Measurements from ENCODE around the gene TOP2B.

TOP2B gene

DNA sequence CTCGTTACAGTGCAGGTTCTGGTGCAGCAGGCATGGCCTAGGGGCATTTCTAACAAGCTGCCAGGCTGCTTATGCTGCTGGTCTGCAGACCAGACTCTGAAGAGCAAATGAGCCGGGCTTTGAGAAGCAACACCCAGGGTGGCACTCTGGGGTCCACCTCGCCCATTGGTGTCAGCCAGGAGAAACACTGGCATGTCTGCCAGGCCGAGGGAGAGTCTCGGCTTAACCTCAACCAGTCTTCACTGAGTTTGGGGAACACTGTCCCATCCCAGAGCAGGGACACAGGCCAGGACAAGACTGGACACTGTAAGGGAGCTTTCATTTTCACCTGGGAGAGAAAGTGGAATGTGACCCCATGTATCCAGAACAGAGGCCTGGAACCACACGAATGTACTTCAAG lies 93.4 kb downstream of the TOP2B start:
- Histone ChIP-seq H2AFZ (ENCODE audit: low read length) (no peak overlapping the region), H3K27me3 (ENCODE audit: control insufficient read depth in 3 of 3, insufficient read depth in 3 of 3, low read depth in 1 of 3, low read length in 3 of 3) (no peaks in the 10 kb centered on the region), H3K4me3 (ENCODE audit: low read length in 2 of 2) (peak overlapping the region in 1 of 2 donors; percentile 35), H3K4me1 (ENCODE audit: control insufficient read depth in 2 of 2, insufficient read depth in 1 of 2, low read depth in 1 of 2, low read length in 2 of 2) (peaks cover 2 to 16% of the 10 kb centered on the region in 2 donors), H3K27ac (replicated peaks; ENCODE audit: low read length) (no peak overlapping the region), H3K23ac (ENCODE audit: low read depth, low read length, poor library complexity) (no peak overlapping the region), H3K14ac (ENCODE audit: low read length) (no peak overlapping the region), H4K8ac (ENCODE audit: low read depth, low read length) (no peak overlapping the region), H3K4me2 (ENCODE audit: insufficient read depth, low read length, poor library complexity, severe bottlenecking) (no peak overlapping the region), H3K79me1 (ENCODE audit: low read depth, low read length) (no peaks in the 10 kb centered on the region), H2AK5ac (ENCODE audit: low read depth, low read length) (no peak overlapping the region), H3K9me3 (replicated peaks in 1 of 2; ENCODE audit: control insufficient read depth in 2 of 2, insufficient read depth in 1 of 2, low read depth in 1 of 2, low read length in 2 of 2) (no peaks in the 10 kb centered on the region), H2BK15ac (ENCODE audit: low read length) (no peak overlapping the region), H3K36me3 (replicated peaks in 1 of 2; ENCODE audit: control insufficient read depth in 2 of 2, insufficient read depth in 2 of 2, low read length in 2 of 2) (no peaks in the 10 kb centered on the region), H2BK120ac (ENCODE audit: low read depth, low read length) (no peak overlapping the region), H4K91ac (ENCODE audit: low read depth, low read length, poor library complexity) (no peak overlapping the region), H3K9ac (ENCODE audit: low read depth, low read length, poor library complexity) (no peak overlapping the region), H2BK5ac (ENCODE audit: low read length) (no peak overlapping the region), H3K4ac (ENCODE audit: low read length) (no peak overlapping the region), H2BK12ac (ENCODE audit: low read length) (no peak overlapping the region), H3K18ac (ENCODE audit: low read length) (peak overlapping the region; percentile 13)
- no CpG with 5 or more reads among the region's 6 CpGs for WGBS, 2 donors (ENCODE audit: extremely low coverage in 2 of 2, insufficient read length in 2 of 2, insufficient replicate concordance in 1 of 2)
- DNase-seq (ENCODE audit: low spot score): no peak

- Histone ChIP-seq H3K27ac (replicated peaks; ENCODE audit: low read length) (no peak overlapping the region), H3K4me3 (ENCODE audit: low read length in 2 of 2) (no peak overlapping the region), H3K27me3 (ENCODE audit: control insufficient read depth in 3 of 3, insufficient read depth in 3 of 3, low read depth in 1 of 3, low read length in 3 of 3) (no peaks in the 10 kb centered on the region), H2BK15ac (ENCODE audit: low read length) (no peak overlapping the region), H2BK5ac (ENCODE audit: low read length) (no peak overlapping the region), H3K9me3 (replicated peaks in 1 of 2; ENCODE audit: control insufficient read depth in 2 of 2, insufficient read depth in 1 of 2, low read depth in 1 of 2, low read length in 2 of 2) (no peaks in the 10 kb centered on the region), H3K23ac (ENCODE audit: low read depth, low read length, poor library complexity) (no peak overlapping the region), H3K9ac (ENCODE audit: low read depth, low read length, poor library complexity) (no peak overlapping the region), H3K36me3 (replicated peaks in 1 of 2; ENCODE audit: control insufficient read depth in 2 of 2, insufficient read depth in 2 of 2, low read length in 2 of 2) (no peaks in the 10 kb centered on the region), H2AK5ac (ENCODE audit: low read depth, low read length) (no peak overlapping the region), H2BK12ac (ENCODE audit: low read length) (no peak overlapping the region), H3K4me2 (ENCODE audit: insufficient read depth, low read length, poor library complexity, severe bottlenecking) (no peak overlapping the region), H3K18ac (ENCODE audit: low read length) (peak overlapping the region; percentile 15), H3K79me1 (ENCODE audit: low read depth, low read length) (no peaks in the 10 kb centered on the region), H4K91ac (ENCODE audit: low read depth, low read length, poor library complexity) (no peak overlapping the region), H2AFZ (ENCODE audit: low read length) (no peak overlapping the region), H4K8ac (ENCODE audit: low read depth, low read length) (no peak overlapping the region), H3K4ac (ENCODE audit: low read length) (no peak overlapping the region), H2BK120ac (ENCODE audit: low read depth, low read length) (no peak overlapping the region), H3K4me1 (ENCODE audit: control insufficient read depth in 2 of 2, insufficient read depth in 1 of 2, low read depth in 1 of 2, low read length in 2 of 2) (peaks cover under 1 to 14% of the 10 kb centered on the region in 2 donors), H3K14ac (ENCODE audit: low read length) (no peak overlapping the region)
- no peak for DNase-seq (ENCODE audit: low spot score)
- no CpG with 5 or more reads among the region's 10 CpGs for WGBS, 2 donors (ENCODE audit: extremely low coverage in 2 of 2, insufficient read length in 2 of 2, insufficient replicate concordance in 1 of 2)
These were observed 96.1 kb downstream of the TOP2B start for GRCh38 chr3:25568525-25569078.

DNA sequence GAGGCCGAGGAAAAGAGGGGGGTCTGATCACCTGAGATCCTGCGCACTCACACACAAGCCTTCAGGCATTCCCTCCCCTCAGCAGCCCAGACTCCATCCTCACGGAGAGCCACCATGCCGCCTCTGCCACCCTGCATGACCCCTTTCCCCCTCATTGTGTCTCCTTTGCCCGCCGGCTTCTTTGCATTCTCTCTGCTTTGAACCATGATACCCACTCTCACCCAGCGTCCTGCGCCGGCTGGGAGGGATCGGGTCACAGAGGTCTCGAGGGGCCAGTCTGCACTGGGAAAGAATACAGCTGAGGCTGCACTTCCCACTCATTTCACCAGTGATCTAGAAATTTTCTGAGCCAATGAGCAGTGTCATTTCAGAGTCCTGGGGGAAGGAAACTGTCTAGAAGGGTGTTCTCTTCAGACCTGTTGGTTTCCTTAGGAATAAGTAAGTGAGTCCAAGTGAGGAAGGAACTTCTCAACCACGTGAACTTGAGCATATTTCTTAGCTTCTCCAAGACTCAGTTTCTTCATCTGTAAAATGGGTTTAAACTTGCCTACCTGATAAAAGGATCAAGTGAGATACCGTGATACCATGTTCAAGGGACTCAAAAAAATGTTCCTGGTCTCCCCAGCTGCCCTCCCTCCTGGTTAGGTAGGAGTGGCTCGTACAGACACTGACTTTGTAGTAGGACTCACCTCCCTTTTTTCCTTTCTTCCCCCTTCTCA lies 96.7 kb downstream of the TOP2B start:
- H3K9ac ChIP-seq (ENCODE audit: low read depth, low read length, poor library complexity): no peak overlapping the region
- no peak overlapping the region for H4K91ac ChIP-seq (ENCODE audit: low read depth, low read length, poor library complexity)
- H3K4me3 ChIP-seq (ENCODE audit: low read length in 2 of 2): no peak overlapping the region
- H4K8ac ChIP-seq (ENCODE audit: low read depth, low read length): no peak overlapping the region
- H3K4me2 ChIP-seq (ENCODE audit: insufficient read depth, low read length, poor library complexity, severe bottlenecking): no peak overlapping the region
- no peaks in the 10 kb centered on the region for H3K36me3 ChIP-seq (replicated peaks in 1 of 2; ENCODE audit: control insufficient read depth in 2 of 2, insufficient read depth in 2 of 2, low read length in 2 of 2)
- H3K79me1 ChIP-seq (ENCODE audit: low read depth, low read length): no peaks in the 10 kb centered on the region
- no peak overlapping the region for H3K23ac ChIP-seq (ENCODE audit: low read depth, low read length, poor library complexity)
- H3K14ac ChIP-seq (ENCODE audit: low read length): no peak overlapping the region
- no peak overlapping the region for H2BK120ac ChIP-seq (ENCODE audit: low read depth, low read length)
- no peaks in the 10 kb centered on the region for H3K9me3 ChIP-seq (replicated peaks in 1 of 2; ENCODE audit: control insufficient read depth in 2 of 2, insufficient read depth in 1 of 2, low read depth in 1 of 2, low read length in 2 of 2)
- H3K4ac ChIP-seq (ENCODE audit: low read length): no peak overlapping the region
- H2AFZ ChIP-seq (ENCODE audit: low read length): no peak overlapping the region
- no peak overlapping the region for H2BK15ac ChIP-seq (ENCODE audit: low read length)
- H2BK5ac ChIP-seq (ENCODE audit: low read length): no peak overlapping the region
- DNase-seq (ENCODE audit: low spot score): no peak
- no peak overlapping the region for H2BK12ac ChIP-seq (ENCODE audit: low read length)
- H3K27ac ChIP-seq (replicated peaks; ENCODE audit: low read length): no peak overlapping the region
- no peaks in the 10 kb centered on the region for H3K27me3 ChIP-seq (ENCODE audit: control insufficient read depth in 3 of 3, insufficient read depth in 3 of 3, low read depth in 1 of 3, low read length in 3 of 3)
- peaks cover 0 to 11% of the 10 kb centered on the region in 2 donors for H3K4me1 ChIP-seq (ENCODE audit: control insufficient read depth in 2 of 2, insufficient read depth in 1 of 2, low read depth in 1 of 2, low read length in 2 of 2)
- no peak overlapping the region for H2AK5ac ChIP-seq (ENCODE audit: low read depth, low read length)
- no CpG with 5 or more reads among the region's 14 CpGs for WGBS, 2 donors (ENCODE audit: extremely low coverage in 2 of 2, insufficient read length in 2 of 2, insufficient replicate concordance in 1 of 2)
- H3K18ac ChIP-seq (ENCODE audit: low read length): no peak overlapping the region

DNA sequence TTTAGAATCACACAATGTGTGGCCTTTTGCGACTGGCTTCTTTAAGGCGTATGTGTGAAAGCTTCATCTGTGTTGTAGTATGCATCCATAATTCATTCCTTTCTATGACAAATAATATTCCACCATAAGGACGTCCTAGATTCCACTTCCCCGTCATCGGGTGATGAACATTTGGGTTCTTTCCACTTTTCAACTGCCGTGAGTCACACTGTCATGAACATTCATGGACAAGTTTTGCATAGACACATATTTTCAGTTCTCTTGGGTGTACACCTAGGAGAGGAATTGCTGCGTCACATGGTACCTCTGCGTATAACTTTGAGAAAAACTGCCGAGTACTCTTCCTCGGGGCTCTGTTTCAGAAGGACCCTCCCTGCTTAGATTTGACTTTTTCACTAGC lies 97.3 kb downstream of the TOP2B start:
- Histone ChIP-seq H3K36me3 (replicated peaks in 1 of 2; ENCODE audit: control insufficient read depth in 2 of 2, insufficient read depth in 2 of 2, low read length in 2 of 2) (no peaks in the 10 kb centered on the region), H3K4me1 (ENCODE audit: control insufficient read depth in 2 of 2, insufficient read depth in 1 of 2, low read depth in 1 of 2, low read length in 2 of 2) (peaks cover 0 to 10% of the 10 kb centered on the region in 2 donors), H2BK120ac (ENCODE audit: low read depth, low read length) (no peak overlapping the region), H3K14ac (ENCODE audit: low read length) (no peak overlapping the region), H3K27ac (replicated peaks; ENCODE audit: low read length) (no peak overlapping the region), H3K4me2 (ENCODE audit: insufficient read depth, low read length, poor library complexity, severe bottlenecking) (no peak overlapping the region), H3K4ac (ENCODE audit: low read length) (no peak overlapping the region), H4K91ac (ENCODE audit: low read depth, low read length, poor library complexity) (no peak overlapping the region), H3K18ac (ENCODE audit: low read length) (no peak overlapping the region), H2BK15ac (ENCODE audit: low read length) (no peak overlapping the region), H2BK5ac (ENCODE audit: low read length) (no peak overlapping the region), H3K4me3 (ENCODE audit: low read length in 2 of 2) (no peak overlapping the region), H3K27me3 (ENCODE audit: control insufficient read depth in 3 of 3, insufficient read depth in 3 of 3, low read depth in 1 of 3, low read length in 3 of 3) (no peaks in the 10 kb centered on the region), H3K23ac (ENCODE audit: low read depth, low read length, poor library complexity) (no peak overlapping the region), H2BK12ac (ENCODE audit: low read length) (no peak overlapping the region), H2AK5ac (ENCODE audit: low read depth, low read length) (no peak overlapping the region), H4K8ac (ENCODE audit: low read depth, low read length) (no peak overlapping the region), H2AFZ (ENCODE audit: low read length) (no peak overlapping the region), H3K9ac (ENCODE audit: low read depth, low read length, poor library complexity) (no peak overlapping the region), H3K79me1 (ENCODE audit: low read depth, low read length) (no peaks in the 10 kb centered on the region), H3K9me3 (replicated peaks in 1 of 2; ENCODE audit: control insufficient read depth in 2 of 2, insufficient read depth in 1 of 2, low read depth in 1 of 2, low read length in 2 of 2) (no peaks in the 10 kb centered on the region)
- WGBS, 2 donors (ENCODE audit: extremely low coverage in 2 of 2, insufficient read length in 2 of 2, insufficient replicate concordance in 1 of 2): no CpG with 5 or more reads among the region's 10 CpGs
- DNase-seq (ENCODE audit: low spot score): no peak
